Cortex of kidney (tissue), 1 donor: ENCODE results near the gene SNAP25.

Experiments used
- DNase-seq: peaks from one replicate; lab custom pipeline; 2025; lab: John Stamatoyannopoulos, UW

SNAP25 gene

DNA sequence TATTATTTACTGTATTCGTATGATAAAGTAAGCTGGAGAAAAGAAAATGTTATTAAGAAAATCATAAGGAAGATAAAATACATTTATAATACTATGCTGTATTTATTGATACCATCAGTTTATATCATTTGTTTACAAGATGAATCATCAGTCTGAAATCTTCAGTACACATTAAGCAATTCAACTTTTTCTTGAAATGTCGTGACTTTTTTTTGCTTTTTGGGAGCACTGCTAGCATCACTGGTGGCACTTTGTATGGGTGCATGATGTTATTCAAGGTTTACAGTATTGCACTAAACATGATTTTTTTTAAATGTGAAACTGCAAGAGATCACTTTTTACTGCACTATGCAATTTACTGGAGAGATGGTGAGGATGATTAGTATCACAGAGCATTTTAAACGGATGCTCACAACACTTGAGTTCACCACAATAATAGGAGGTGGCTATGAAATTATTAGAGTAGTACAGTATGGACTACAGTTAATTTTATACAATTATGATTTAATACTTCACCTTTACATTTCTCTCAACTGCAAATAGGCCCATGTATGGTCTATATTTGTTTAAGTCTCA is 85.9 kb downstream of the SNAP25 start:
- DNase-seq: no peak

DNA sequence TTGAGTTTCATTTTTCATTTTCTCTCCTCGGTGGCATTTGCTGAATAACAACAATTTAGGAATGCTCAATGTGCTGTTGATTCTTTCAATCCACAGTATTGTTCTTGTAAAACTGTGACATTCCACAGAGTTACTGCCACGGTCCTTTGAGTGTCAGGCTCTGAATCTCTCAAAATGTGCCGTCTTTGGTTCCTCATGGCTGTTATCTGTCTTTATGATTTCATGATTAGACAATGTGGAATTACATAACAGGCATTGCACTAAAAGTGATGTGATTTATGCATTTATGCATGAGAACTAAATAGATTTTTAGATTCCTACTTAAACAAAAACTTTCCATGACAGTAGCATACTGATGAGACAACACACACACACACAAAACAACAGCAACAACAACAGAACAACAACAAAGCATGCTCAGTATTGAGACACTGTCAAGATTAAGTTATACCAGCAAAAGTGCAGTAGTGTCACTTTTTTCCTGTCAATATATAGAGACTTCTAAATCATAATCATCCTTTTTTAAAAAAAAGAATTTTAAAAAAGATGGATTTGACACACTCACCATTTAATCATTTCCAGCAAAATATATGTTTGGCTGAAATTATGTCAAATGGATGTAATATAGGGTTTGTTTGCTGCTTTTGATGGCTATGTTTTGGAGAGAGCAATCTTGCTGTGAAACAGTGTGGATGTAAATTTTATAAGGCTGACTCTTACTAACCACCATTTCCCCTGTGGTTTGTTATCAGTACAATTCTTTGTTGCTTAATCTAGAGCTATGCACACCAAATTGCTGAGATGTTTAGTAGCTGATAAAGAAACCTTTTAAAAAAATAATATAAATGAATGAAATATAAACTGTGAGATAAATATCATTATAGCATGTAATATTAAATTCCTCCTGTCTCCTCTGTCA is 88.1 kb downstream of the SNAP25 start:
- DNase-seq: no peak

DNA sequence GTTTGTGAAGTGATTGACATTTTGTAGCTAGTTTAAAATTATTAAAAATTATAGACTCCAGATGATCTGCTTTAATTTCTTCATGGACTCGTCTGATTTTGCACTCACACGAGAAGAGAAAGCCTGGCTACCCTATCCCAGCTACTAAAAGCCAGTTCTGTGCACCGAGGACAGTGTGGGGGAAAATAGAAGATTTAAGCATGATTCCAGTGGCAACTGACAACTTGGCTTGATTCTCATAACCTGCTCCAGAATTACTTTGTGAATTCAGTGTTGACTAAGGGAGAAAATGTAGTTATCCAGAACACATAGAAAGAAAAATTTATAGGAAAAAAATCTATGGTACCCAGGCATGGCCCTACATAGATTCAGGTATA is 88.7 kb downstream of the SNAP25 start:
- DNase-seq: no peak

DNA sequence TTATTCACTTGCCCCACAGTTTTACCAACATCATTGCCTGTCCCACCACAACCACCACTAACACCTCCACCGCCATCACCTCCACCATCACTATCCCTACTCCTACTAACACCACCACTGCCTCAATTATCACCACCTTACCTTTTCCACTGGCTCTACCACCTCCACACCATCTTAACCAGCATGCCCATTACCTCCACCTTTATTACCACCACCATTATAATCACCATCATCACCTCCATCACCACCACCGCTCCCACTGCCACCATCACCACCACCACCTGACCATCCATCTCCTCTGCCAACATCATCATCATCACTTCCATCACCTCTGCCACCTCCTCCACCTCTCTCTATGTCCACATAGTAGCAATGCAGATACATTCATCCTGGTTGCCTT is 90.0 kb downstream of the SNAP25 start:
- DNase-seq: no peak

DNA sequence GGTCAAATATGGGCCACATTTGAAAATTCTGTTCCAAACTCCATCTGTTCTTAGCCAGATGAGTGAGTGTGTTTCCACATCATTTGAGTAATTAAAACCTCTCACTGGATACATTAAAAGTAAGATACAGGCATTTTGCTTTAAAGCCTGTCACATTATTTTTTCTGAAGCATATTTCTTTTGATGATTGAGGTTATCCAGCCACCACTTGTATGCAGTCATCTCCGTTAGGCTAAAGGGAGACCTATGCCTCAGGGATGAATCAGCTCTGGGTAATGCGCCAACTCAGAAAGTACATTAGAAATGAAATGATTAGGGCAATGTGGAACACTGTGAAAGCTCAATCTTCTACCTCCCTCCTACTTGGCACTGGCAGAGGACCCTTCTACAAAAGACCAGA is 90.7 kb downstream of the SNAP25 start:
- no peak for DNase-seq

DNA sequence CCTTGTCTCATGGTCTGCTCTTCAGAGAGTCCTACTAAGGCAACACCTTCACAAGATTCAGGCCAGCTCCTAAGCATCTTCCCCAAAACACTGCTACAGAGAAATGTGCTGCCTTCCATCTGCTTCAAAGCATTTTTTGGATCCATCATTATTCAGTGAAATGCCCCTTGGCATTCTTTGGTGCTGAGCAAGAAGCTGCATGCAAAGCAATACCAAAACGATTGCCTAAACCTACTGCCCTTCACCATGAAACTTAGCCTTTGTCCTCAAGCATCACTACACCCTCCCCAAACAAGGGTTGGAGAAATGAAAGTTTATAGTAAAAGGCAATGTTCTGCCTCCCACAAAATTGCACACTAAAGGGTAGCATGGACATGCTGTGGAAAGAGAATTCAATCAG is 93.5 kb downstream of the SNAP25 start:
- no peak for DNase-seq

DNA sequence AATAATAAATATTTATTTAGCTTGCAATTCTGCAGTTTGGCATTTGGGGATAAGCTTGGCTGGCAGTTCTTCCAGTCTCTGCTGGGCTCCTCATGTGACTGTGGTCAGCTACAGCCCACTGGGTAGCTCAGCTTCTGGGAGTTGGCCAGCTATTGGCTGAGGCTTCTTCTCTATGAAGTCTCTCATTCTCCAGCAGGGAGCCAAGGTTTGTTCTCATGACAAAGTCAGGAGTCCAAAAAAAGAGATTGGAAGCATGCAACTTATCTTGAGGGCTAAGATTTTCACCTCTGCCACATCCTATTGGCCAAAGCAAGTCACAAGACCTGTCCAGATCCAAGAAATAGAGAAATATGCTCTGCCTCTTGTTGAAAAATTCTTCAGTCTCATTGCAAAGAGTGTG is 94.6 kb downstream of the SNAP25 start:
- DNase-seq: no peak

DNA sequence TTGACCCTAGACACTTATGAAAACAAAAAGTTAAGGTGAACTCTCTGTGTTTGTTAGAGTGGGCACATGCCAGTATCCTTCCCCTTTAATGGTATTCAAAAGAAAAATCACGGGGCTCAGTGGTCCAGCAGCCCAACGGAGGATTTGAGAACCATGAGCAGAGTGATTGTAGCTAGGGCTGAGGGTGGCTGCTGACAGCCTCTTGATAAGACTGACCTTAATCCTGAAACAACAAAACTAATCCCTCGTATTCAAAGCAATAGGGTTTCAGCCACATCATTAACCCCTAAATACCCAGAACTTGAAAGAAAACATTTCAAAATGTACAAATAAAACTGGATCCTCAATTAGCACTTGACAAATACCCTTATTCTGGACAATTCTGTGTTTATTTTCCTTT is 95.1 kb downstream of the SNAP25 start:
- no peak for DNase-seq

DNA sequence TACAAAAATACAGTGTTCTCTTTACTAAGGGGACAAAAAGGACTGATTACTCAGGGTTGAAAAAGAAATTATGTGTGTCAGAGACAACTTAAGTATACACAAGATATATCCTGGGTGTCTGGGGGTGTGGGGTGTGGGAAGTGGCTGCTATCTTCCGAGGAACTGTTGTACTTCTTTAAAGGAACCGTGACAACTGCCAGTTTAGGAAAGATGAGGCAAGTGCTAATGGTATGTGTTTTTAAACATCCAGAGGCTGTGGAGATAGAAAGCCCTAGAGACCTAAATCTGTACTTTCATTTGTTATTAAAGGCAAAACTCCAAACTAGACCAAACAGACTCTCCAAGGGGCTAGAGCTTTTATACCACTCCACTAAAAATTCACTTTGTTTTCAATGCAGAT is 95.6 kb downstream of the SNAP25 start:
- DNase-seq: no peak

DNA sequence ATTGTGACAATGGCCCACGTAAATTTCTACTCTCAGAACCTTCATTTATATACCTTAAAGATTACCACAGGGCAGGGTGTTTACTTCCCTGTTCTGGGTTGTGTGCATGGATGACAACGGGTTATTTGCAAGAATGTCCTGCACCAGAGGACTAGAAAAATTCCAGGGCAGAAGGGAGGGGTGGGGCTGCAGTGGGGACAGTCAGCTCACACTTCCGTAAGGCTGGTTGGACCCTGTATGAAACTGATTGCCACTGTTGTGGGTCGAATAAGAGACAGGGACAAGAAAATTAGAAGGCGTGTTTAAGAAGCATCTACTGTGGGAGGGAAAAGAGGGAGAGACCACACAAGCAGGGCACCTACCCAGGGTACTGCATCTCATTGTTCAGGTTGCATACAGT is 96.5 kb downstream of the SNAP25 start:
- no peak for DNase-seq

DNA sequence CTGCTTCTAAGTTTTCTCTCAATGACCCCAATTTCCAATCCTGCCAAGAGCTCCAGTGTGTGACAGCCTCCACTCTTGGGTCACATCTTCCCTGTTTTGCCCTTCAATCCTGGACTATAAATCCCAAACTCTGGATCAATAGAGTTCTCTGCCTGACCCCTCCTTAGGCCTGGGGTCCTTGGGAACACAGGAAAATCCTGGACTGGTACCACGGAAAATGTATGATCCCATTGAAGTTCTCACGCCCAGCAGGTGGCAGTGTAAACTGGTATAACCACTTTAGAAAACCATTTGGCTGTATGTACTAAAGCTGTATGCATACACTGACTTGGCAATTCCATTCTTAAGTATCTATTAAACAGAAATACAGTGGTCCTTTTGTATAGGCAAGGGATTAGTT is 98.0 kb downstream of the SNAP25 start:
- DNase-seq: no peak

DNA sequence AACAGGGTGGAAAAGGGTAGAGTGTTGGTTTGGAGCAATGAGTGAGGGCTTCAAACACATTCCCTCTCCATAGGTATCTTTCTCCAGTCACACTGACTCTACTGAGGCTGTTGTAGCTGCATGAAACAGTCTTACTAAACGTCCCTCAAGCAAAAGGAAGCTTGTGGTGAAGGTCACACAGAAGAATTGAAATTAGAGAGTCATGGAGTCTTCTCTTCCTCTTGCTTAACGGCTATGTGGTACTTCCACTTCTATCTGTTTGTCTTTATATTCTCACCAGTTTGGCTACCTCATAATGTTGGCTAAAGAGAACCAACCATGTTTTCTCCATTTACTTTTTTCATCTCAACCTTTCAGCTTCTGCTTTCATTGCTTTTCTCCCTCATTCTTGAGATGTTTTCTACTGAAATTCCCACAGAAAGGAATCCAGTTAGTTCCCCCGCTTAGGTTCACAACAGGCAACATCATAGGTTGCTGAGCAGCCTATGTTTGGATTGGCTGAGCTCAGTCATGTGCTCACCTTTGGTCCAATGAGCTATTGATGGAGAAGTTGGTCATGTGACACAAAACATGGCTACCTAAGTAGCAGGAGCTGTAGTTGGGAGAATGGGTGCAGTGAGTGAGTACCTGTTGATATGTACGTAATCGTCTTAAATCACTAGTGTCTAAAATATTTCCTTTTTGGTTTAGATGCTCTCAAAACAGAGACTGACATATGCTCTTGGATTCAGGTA is 99.8 kb downstream of the SNAP25 start:
- DNase-seq: no peak

DNA sequence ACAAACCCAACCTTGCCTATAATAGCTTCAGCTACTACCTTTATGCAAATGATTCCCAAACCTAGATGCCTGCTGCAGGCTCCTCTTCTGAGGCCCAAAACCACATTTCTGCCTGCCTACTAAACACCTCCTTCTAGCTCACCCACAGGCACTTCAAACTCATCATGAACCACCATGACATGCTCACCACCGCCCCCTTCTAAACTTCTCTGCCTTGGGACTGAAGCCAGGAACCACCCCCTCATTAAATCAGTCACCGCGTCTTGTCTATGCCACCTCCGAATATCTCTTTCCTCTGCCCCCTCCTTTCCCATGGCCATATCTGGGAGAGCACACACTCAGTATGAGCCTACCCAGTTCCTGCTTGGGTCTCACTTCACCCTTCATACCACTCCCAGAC is 101.2 kb downstream of the SNAP25 start:
- no peak for DNase-seq

DNA sequence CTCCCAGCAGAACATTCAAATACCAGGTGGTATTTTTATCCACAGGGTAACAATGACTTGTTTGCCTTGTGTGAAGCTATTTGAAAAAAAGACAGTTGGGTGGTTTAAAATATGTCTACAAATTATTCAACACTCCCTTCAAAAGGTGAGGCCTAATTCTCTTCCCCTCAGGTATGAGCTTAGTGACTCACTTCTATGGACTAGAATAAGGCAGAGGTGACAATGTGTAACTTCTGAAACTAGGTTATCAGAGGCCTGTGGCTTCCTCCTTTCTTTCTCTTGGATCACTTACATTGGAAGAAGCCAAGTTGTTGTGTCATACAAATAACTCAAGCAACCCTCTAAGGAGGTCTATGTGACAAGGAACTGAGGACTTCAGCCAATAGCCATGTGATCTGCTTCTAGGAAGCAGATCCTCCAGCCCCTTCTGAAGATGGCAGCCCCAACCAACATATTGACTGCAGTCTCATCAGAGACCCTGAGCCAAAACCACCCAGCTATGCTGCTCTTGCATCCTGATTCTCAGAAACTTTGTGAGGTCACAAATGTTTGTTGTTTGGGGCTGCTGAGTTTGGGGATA is 102.6 kb downstream of the SNAP25 start:
- DNase-seq: no peak

DNA sequence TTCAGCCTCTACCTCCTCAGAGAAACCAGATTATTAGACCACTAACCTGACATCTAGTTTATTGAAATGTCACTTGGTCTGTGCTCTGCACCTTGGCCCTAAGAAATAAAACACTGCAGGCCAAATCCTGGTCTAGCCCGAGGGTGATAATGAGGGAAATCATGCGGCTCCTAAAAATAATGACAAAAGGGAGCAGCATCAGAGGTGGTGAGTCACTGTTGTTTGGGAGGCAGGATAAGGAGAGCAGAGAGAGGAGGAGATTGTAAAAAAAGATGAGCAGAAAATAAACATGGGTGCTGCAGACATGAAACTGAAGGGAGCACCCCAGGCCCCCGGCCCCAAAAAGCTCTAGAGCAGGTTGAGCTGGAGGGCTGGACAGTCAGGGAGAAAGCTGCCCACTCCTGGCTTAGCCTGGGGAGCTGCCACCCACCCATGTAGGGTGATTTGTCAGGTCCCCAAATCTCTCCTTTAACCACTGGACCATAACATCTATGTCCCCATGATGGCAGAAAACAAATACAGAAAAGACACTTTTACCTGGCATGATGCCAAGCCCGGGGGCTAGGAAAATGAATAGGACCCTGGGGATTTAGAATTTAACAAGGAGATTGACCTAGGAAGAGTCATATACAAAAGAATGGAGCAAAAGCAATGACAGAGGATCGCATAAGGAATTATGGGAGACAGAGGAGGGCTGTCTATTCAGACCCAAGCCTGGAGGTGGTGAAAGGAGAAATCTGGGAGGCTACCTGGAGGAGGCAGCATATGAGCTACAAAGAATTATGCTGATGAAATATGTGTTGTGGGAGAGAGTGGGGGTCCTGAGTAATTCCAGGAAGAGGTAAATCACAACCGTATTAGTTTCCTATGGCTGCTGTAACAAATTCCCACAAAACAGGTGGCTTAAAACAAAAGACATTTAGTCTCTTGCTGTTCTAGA is 103.7 kb downstream of the SNAP25 start:
- DNase-seq: no peak

DNA sequence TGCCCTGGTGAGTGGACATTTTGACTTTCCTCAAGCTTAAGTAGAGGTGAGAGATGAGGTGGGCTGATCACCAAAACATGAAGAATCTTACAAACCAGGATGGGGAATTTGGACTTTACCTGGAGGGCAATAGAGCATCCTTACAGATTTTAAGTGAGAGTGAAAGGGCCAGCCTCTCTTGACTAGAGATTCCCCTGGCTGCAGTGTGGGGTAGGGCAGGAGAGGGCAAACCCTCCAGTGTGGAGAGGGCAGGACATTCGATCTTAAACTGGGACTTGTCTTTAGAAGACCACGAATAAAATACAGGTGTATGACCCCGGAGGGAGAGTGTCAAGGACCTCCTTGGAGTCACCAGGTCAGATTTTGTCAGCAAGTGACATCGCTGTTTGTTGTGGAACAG is 105.1 kb downstream of the SNAP25 start:
- DNase-seq: no peak

DNA sequence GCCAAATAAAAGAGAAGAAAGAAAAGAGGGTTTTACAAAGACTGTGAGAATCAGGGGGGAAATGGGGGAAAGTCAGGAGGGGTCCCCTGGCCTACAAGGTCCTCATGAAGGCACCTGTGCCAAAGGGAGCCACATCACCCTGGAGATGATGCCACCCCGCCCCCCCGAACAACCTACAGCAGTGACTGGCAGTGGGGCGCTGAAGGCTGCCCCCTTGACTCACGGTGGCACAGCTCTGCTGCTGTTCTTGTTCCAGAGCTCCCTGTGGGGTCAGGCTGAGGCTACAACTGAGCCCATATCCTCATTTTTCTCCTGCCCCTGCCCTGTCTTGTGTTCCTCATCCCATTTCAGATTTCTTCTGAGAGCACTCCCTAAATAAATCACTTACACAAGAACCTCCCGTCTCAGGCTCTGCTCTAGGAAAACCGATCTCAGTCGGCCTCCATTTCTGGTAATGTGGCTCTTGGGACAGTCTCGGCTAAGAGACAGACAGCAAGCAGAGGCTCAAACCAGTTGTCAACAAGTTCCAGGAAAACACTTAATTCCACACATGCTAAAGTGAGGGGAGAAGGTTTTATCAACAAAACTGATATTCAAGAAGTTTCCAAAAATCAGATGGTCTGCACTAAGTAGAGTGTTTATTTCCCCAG is 105.7 kb downstream of the SNAP25 start:
- DNase-seq: no peak

DNA sequence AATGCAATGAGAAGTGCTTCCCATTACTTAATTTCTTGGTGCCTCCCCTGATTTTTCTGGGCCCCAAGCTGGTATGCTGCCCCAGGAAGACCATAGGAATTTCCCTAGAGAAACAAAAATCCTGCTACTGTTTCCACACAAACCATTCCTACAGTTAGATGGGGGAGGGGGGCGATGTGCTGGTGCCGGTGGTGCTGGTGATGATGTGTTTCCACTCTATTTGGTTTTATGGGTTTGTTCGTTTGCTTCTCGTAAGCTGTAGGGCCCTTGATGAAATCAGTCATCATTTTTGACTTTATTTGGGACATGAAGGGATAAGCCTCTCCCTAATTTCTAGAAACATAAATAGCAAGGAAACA is 110.2 kb downstream of the SNAP25 start:
- no peak for DNase-seq

DNA sequence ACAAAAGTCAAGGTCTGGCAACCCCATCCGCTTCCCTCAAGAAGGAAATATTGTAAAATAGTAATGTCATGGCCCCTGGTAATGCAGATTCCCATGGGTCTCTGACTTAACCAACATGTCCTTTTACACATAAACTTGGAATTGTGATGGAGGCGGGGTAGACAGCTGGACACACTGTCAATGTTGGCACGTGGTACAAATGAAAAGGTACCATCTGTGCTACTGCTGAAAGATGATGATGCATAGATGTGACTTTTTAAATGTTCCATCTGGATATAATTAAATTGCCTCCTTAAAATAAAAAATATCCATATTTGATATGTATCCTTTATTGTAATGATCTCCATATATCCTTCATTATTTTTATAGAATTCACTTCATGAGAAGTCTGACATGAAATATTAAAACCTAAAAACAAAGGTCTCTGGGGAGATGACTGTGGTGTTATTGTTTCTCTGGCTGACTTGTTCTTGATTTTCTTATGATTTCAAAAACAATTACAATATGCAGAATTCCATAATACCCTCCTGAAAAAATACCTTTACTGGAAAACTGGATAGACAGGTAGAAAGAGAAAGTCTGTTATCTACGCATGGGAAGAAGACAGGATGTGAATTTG is 110.9 kb downstream of the SNAP25 start:
- no peak for DNase-seq

DNA sequence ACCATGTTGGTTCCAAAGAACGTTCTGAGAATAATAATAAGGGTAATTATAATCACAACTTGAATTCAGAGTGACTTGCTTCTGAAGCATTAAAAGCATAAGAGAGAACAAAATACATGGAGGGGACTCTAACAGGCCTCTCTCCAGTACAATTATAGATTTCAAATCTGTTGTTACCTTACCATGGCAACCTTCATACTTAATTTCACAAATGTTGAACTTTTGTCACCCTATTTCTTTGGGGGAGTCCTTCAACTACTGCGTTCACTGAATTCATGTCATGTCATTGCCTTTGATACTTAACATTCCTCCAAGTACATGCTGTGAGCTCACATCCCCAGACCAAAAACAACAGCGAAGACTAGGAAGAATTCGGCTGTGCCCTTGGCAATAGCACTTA is 111.4 kb downstream of the SNAP25 start:
- no peak for DNase-seq
